Measurements from ENCODE around the gene PUDP.

PUDP gene

GRCh38 chrX:7155163-7155562 lies 7.2 kb upstream of the PUDP start:
- no peak overlapping the region for H3K27ac ChIP-seq
- H2AFZ ChIP-seq (ENCODE audit: low read depth): no peak overlapping the region
- no peaks in the 10 kb centered on the region for H4K20me1 ChIP-seq (ENCODE audit: insufficient read depth)
- no peak overlapping the region for H3K4me2 ChIP-seq
- no peak for TF ChIP-seq CTCF (conservative IDR thresholded peaks at IDR 0.05; ENCODE audit: low read depth, low read length)
- no peaks in the 10 kb centered on the region for H3K27me3 ChIP-seq (ENCODE audit: insufficient read depth, low read depth)
- no peak overlapping the region for H3K4me3 ChIP-seq (IDR thresholded peaks at IDR 0.05; ENCODE audit: insufficient read depth, low read depth, low read length)
- no peaks in the 10 kb centered on the region for H3K79me2 ChIP-seq (ENCODE audit: insufficient read depth, low read depth)
- H3K36me3 ChIP-seq (ENCODE audit: insufficient read depth): no peaks in the 10 kb centered on the region
- no peak overlapping the region for H3K9ac ChIP-seq
- no peaks in the 10 kb centered on the region for H3K4me1 ChIP-seq (ENCODE audit: low read depth, poor library complexity, severe bottlenecking)

GRCh38 chrX:7154041-7154597 lies 6.2 kb upstream of the PUDP start:
- Histone ChIP-seq H3K36me3 (ENCODE audit: insufficient read depth) (no peaks in the 10 kb centered on the region), H3K4me2 (no peak overlapping the region), H2AFZ (ENCODE audit: low read depth) (no peak overlapping the region), H4K20me1 (ENCODE audit: insufficient read depth) (no peaks in the 10 kb centered on the region), H3K27ac (no peak overlapping the region), H3K4me3 (IDR thresholded peaks at IDR 0.05; ENCODE audit: insufficient read depth, low read depth, low read length) (no peak overlapping the region), H3K79me2 (ENCODE audit: insufficient read depth, low read depth) (no peaks in the 10 kb centered on the region), H3K27me3 (ENCODE audit: insufficient read depth, low read depth) (no peaks in the 10 kb centered on the region), H3K9ac (no peak overlapping the region), H3K4me1 (ENCODE audit: low read depth, poor library complexity, severe bottlenecking) (no peaks in the 10 kb centered on the region)
- TF ChIP-seq CTCF (conservative IDR thresholded peaks at IDR 0.05; ENCODE audit: low read depth, low read length): no peak

- TF ChIP-seq CTCF (conservative IDR thresholded peaks at IDR 0.05; ENCODE audit: low read depth, low read length): no peak
- no peak overlapping the region for H3K4me2 ChIP-seq
- no peaks in the 10 kb centered on the region for H3K36me3 ChIP-seq (ENCODE audit: insufficient read depth)
- H3K27ac ChIP-seq: no peak overlapping the region
- H4K20me1 ChIP-seq (ENCODE audit: insufficient read depth): no peaks in the 10 kb centered on the region
- no peaks in the 10 kb centered on the region for H3K4me1 ChIP-seq (ENCODE audit: low read depth, poor library complexity, severe bottlenecking)
- no peaks in the 10 kb centered on the region for H3K27me3 ChIP-seq (ENCODE audit: insufficient read depth, low read depth)
- H3K79me2 ChIP-seq (ENCODE audit: insufficient read depth, low read depth): no peaks in the 10 kb centered on the region
- no peak overlapping the region for H3K4me3 ChIP-seq (IDR thresholded peaks at IDR 0.05; ENCODE audit: insufficient read depth, low read depth, low read length)
- H2AFZ ChIP-seq (ENCODE audit: low read depth): no peak overlapping the region
- H3K9ac ChIP-seq: no peak overlapping the region
Observed at GRCh38 chrX:7153231-7153630, 5.3 kb upstream of the PUDP start.

- no peaks in the 10 kb centered on the region for H3K36me3 ChIP-seq (ENCODE audit: insufficient read depth)
- no peaks in the 10 kb centered on the region for H3K27me3 ChIP-seq (ENCODE audit: insufficient read depth, low read depth)
- H3K27ac ChIP-seq: no peak overlapping the region
- H4K20me1 ChIP-seq (ENCODE audit: insufficient read depth): no peaks in the 10 kb centered on the region
- H2AFZ ChIP-seq (ENCODE audit: low read depth): no peak overlapping the region
- no peaks in the 10 kb centered on the region for H3K4me1 ChIP-seq (ENCODE audit: low read depth, poor library complexity, severe bottlenecking)
- no peak for TF ChIP-seq CTCF (conservative IDR thresholded peaks at IDR 0.05; ENCODE audit: low read depth, low read length)
- no peak overlapping the region for H3K9ac ChIP-seq
- no peak overlapping the region for H3K4me3 ChIP-seq (IDR thresholded peaks at IDR 0.05; ENCODE audit: insufficient read depth, low read depth, low read length)
- H3K4me2 ChIP-seq: no peak overlapping the region
- peaks cover 14% of the 10 kb centered on the region; the same call in 1 of the 2 replicates for H3K79me2 ChIP-seq (ENCODE audit: insufficient read depth, low read depth)
Observed at GRCh38 chrX:7149411-7149810, 1.5 kb upstream of the PUDP start.

Measured in KMS-11 (cell line).